ENCODE measurements around the gene DPP4. TPM values are rescaled to one million over a fixed set of nuclear protein-coding genes. Genes with fewer than 3 reads are reported as not detected.
"Not testable (repeated sequence)": the region's sequence is repeated elsewhere in the genome, so short reads cannot be mapped to it uniquely, and the experiment has no call there.

Gene DPP4
- total RNA-seq, 1 donor from 2014 or later, result 3.8 TPM

GRCh38 chr2:161994761-161995520, 79.1 kb downstream of the DPP4 start:
- DNase-seq (ENCODE audit: extremely low read depth, low read depth, low spot score), result no peak

- DNase-seq (ENCODE audit: extremely low read depth, low read depth, low spot score), result no peak
These were observed 81.5 kb downstream of the DPP4 start for GRCh38 chr2:161992531-161992930.

GRCh38 chr2:161991991-161992390, 82.0 kb downstream of the DPP4 start:
- DNase-seq (ENCODE audit: extremely low read depth, low read depth, low spot score), result no peak

- DNase-seq (ENCODE audit: extremely low read depth, low read depth, low spot score), result no peak
These were observed 83.3 kb downstream of the DPP4 start for GRCh38 chr2:161990741-161991140.

GRCh38 chr2:161990036-161990435, 84.0 kb downstream of the DPP4 start:
- DNase-seq (ENCODE audit: extremely low read depth, low read depth, low spot score), result no peak

- no peak for DNase-seq (ENCODE audit: extremely low read depth, low read depth, low spot score)
These were observed 85.4 kb downstream of the DPP4 start for GRCh38 chr2:161988589-161988988.

GRCh38 chr2:161987311-161987710, 86.7 kb downstream of the DPP4 start:
- DNase-seq (ENCODE audit: extremely low read depth, low read depth, low spot score), result no peak

- DNase-seq (ENCODE audit: extremely low read depth, low read depth, low spot score), result no peak
These were observed 90.1 kb downstream of the DPP4 start for GRCh38 chr2:161983866-161984265.

- no peak for DNase-seq (ENCODE audit: extremely low read depth, low read depth, low spot score)
These were observed 90.7 kb downstream of the DPP4 start for GRCh38 chr2:161983331-161983651.

- DNase-seq (ENCODE audit: extremely low read depth, low read depth, low spot score), result no peak
These were observed 91.3 kb downstream of the DPP4 start for GRCh38 chr2:161982548-161983330.

- no peak for DNase-seq (ENCODE audit: extremely low read depth, low read depth, low spot score)
These were observed 92.2 kb downstream of the DPP4 start for GRCh38 chr2:161981679-161982250.

GRCh38 chr2:161980976-161981375, 93.0 kb downstream of the DPP4 start:
- no peak for DNase-seq (ENCODE audit: extremely low read depth, low read depth, low spot score)

- no peak for DNase-seq (ENCODE audit: extremely low read depth, low read depth, low spot score)
These were observed 94.5 kb downstream of the DPP4 start for GRCh38 chr2:161979490-161979889.

- DNase-seq (ENCODE audit: extremely low read depth, low read depth, low spot score), result not testable (repeated sequence)
These were observed 96.1 kb downstream of the DPP4 start for GRCh38 chr2:161977926-161978325.

- no peak for DNase-seq (ENCODE audit: extremely low read depth, low read depth, low spot score)
These were observed 97.1 kb downstream of the DPP4 start for GRCh38 chr2:161976917-161977316.

GRCh38 chr2:161976295-161976694, 97.7 kb downstream of the DPP4 start:
- no peak for DNase-seq (ENCODE audit: extremely low read depth, low read depth, low spot score)

GRCh38 chr2:161975813-161976160, 98.2 kb downstream of the DPP4 start:
- no peak for DNase-seq (ENCODE audit: extremely low read depth, low read depth, low spot score)

- DNase-seq (ENCODE audit: extremely low read depth, low read depth, low spot score), result no peak
These were observed 98.8 kb downstream of the DPP4 start for GRCh38 chr2:161975062-161975812.

- no peak for DNase-seq (ENCODE audit: extremely low read depth, low read depth, low spot score)
These were observed 99.6 kb downstream of the DPP4 start for GRCh38 chr2:161974461-161974860.

- DNase-seq (ENCODE audit: extremely low read depth, low read depth, low spot score), result no peak
These were observed 101.1 kb downstream of the DPP4 start for GRCh38 chr2:161972866-161973265.

GRCh38 chr2:161972232-161972631, 101.8 kb downstream of the DPP4 start:
- DNase-seq (ENCODE audit: extremely low read depth, low read depth, low spot score), result no peak
